Osteocyte (in vitro differentiated cells): ENCODE data around the gene SERBP1. TPM values are rescaled to one million over a fixed set of nuclear protein-coding genes. Genes with fewer than 3 reads are reported as not detected.
"Not testable (repeated sequence)": the region's sequence is repeated elsewhere in the genome, so short reads cannot be mapped to it uniquely, and the experiment has no call there.

Experiments used
- DNase-seq: peaks from one replicate; pipeline ENCODE4 v3.0.0; 2021; ENCODE audit warnings: mixed read lengths; ENCODE audit not compliant: unreplicated experiment; ENCODE audit errors: extremely low spot score
- H3K27ac Mint-ChIP-seq: one replicate; pipeline ENCODE4 v1.8.0; 2021; ENCODE audit warnings: mild to moderate bottlenecking, mixed read lengths; ENCODE audit not compliant: unreplicated experiment
- H3K27me3 Mint-ChIP-seq: one replicate; pipeline ENCODE4 v1.8.0; 2021; ENCODE audit warnings: mixed read lengths; ENCODE audit not compliant: unreplicated experiment
- H3K36me3 Mint-ChIP-seq: one replicate; pipeline ENCODE4 v1.8.0; 2021; ENCODE audit warnings: mixed read lengths; ENCODE audit not compliant: unreplicated experiment
- H3K4me1 Mint-ChIP-seq: one replicate; pipeline ENCODE4 v1.8.0; 2021; ENCODE audit warnings: mixed read lengths; ENCODE audit not compliant: unreplicated experiment
- H3K4me3 Mint-ChIP-seq: one replicate; pipeline ENCODE4 v1.8.0; 2021; ENCODE audit warnings: mild to moderate bottlenecking, moderate library complexity, mixed read lengths; ENCODE audit not compliant: unreplicated experiment
- H3K9me3 Mint-ChIP-seq: one replicate; pipeline ENCODE4 v1.8.0; 2021; ENCODE audit warnings: mixed read lengths; ENCODE audit not compliant: unreplicated experiment
- total RNA-seq: library from RNA; stranded (reverse); gene quantifications from 2 replicates; pipeline ENCODE4 v1.2.1, GENCODE V29; 2021
- TF ChIP-seq, protein P1 (sequence below): fragments of 200-600 bp; sonication (generic); IDR thresholded peaks from 2 replicates; pipeline ENCODE4 v1.5.0; 2021; ENCODE audit warnings: antibody characterized with exemption, mild to moderate bottlenecking, moderate library complexity

SERBP1 gene
- total RNA-seq, 1 donor from 2014 or later, result 182 TPM

DNA sequence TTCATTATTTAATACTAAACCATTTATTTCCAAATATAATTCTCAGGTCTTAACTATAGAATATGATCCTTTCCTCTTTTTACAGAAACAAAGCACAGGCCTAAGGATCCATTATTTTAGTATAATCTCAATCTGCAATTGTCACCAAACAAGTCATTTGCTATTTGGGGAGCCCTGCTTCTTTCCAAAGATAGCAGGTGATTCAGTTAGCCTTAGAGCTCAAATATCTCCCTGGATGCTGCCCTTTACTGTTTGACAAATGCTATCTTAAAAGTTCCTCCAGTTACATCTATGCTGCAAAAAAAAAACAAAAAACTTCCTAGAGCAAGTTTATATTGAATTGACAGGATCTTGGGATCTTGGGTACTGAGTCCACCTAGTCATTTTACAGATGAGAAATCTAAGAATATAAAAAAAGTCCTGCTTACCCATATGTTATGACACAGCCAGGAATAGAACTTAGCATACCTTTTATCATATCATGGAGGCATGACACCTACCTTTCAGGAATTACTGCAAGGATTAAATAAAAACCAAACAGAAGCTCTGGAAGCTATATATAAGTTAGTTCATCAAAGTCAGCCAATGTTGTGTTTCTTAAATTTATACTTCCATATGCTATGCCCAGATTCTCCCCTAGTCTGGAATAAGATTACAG lies 9.2 kb downstream of the SERBP1 start:
- Mint-ChIP-seq H3K4me1 (peaks cover 8% of the 10 kb centered on the region), H3K27me3 (no peaks in the 10 kb centered on the region), H3K9me3 (no peaks in the 10 kb centered on the region), H3K36me3 (peaks cover 75% of the 10 kb centered on the region), H3K27ac (no peak overlapping the region), H3K4me3 (no peak overlapping the region)
- TF ChIP-seq, protein P1, sequence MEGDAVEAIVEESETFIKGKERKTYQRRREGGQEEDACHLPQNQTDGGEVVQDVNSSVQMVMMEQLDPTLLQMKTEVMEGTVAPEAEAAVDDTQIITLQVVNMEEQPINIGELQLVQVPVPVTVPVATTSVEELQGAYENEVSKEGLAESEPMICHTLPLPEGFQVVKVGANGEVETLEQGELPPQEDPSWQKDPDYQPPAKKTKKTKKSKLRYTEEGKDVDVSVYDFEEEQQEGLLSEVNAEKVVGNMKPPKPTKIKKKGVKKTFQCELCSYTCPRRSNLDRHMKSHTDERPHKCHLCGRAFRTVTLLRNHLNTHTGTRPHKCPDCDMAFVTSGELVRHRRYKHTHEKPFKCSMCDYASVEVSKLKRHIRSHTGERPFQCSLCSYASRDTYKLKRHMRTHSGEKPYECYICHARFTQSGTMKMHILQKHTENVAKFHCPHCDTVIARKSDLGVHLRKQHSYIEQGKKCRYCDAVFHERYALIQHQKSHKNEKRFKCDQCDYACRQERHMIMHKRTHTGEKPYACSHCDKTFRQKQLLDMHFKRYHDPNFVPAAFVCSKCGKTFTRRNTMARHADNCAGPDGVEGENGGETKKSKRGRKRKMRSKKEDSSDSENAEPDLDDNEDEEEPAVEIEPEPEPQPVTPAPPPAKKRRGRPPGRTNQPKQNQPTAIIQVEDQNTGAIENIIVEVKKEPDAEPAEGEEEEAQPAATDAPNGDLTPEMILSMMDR, result no peak
- no peak for DNase-seq

DNA sequence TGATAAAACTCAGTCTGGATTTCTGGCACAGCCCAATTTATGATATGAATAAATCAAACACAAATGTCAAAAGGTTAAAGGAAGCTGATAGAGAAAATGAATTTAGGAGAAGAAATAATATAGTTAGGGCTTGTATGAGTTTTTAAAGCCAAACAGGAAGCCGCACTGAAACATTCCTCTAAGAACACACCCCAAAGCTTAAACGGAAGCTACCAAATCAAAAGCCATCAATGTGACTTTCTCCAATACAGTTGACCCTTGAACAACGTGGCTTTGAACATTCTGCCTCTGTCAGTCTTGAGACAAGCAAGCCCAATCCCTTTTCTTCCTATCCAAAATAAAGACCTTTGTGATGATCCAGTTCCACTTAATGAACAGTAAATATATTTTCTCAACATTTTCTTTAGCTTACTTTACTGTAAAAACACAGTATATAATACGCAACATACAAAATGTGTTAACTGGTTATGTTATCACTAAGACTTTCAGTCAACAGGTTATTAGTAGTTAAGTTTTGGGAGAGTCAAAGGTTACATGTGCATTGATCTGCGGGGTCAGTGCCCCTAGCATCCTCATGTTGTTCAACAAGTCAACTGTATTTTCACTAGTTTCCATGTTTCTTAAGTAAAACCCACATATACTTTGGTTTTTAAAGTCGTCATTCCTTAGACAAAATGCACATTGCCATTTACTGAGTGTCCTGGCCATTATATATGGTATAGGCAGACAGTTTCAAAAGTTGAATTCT lies 11.2 kb downstream of the SERBP1 start:
- DNase-seq, result no peak
- Mint-ChIP-seq H3K9me3 (no peaks in the 10 kb centered on the region), H3K27me3 (no peaks in the 10 kb centered on the region), H3K27ac (no peak overlapping the region), H3K4me3 (no peak overlapping the region), H3K4me1 (no peaks in the 10 kb centered on the region), H3K36me3 (peaks cover 73% of the 10 kb centered on the region)
- TF ChIP-seq, protein P1, result no peak

DNA sequence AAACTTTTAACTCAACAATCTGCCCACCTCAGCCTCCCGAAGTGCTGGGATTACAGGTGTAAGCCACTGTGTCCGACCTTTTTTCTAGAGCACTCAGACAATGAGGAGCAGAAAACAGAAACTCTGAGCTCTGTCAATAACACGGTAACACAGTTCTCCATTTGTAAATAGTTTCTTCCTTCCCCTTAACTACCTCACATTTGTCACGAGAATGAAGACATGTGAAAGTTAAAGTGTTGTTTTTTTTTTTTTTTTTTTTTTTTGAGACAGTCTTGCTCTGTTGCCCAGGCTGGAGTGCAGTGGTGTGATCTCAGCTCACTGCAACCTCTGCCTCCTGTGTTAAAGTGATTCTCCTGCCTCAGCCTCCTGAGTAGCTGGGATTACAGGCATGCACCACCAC lies 12.5 kb downstream of the SERBP1 start:
- H3K4me3 Mint-ChIP-seq, H3K4me1 Mint-ChIP-seq, H3K27me3 Mint-ChIP-seq, H3K9me3 Mint-ChIP-seq, DNase-seq, H3K27ac Mint-ChIP-seq: not testable (repeated sequence)
- H3K36me3 Mint-ChIP-seq, result peaks cover 64% of the 10 kb centered on the region

DNA sequence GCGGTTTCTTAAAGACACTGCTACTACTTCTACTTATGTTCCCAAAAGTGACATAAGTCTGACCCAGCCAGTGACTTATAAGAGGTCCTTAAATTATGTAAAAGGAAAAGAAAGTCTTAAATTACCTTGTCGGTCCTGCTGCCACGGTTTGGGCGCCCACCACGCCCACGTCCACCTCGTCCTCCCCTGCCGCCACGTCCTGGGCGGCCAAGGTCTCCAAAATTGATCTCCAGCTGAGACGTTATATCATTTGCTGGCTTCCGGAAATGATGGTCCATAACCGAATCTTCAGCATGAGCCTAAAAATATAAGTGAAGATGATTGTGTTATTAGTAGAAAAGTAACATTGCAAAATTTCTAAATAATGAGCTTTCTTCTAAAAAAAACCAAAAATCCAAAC lies 15.2 kb downstream of the SERBP1 start:
- no peaks in the 10 kb centered on the region for H3K27me3 Mint-ChIP-seq
- H3K27ac Mint-ChIP-seq, result no peak overlapping the region
- TF ChIP-seq, protein P1, result no peak
- H3K9me3 Mint-ChIP-seq, result no peaks in the 10 kb centered on the region
- peaks cover 62% of the 10 kb centered on the region for H3K36me3 Mint-ChIP-seq
- H3K4me3 Mint-ChIP-seq, result no peak overlapping the region
- no peaks in the 10 kb centered on the region for H3K4me1 Mint-ChIP-seq
- DNase-seq, result no peak

DNA sequence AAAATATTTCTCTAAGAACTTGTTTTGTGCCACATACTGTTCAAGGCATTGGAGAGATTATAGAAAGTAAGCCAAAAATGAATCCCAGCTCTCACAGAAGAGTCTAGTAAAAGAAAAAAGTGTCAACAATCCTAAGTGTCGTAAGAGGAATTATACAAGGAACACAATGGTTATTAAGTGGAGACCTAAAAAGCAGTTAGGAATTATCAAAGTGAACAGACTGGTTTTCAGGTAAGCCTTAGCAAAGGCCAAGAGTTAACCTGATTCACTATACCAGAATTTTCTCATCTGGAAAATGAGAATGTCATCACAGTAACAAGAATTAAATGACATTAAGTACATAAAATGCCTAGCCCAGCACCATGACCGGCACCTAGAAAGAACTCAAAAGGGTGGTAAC lies 15.6 kb downstream of the SERBP1 start:
- no peak overlapping the region for H3K27ac Mint-ChIP-seq
- TF ChIP-seq, protein P1, result no peak
- no peaks in the 10 kb centered on the region for H3K9me3 Mint-ChIP-seq
- H3K4me1 Mint-ChIP-seq, result no peaks in the 10 kb centered on the region
- H3K27me3 Mint-ChIP-seq, result no peaks in the 10 kb centered on the region
- H3K4me3 Mint-ChIP-seq, result no peak overlapping the region
- DNase-seq, result no peak
- H3K36me3 Mint-ChIP-seq, result peaks cover 58% of the 10 kb centered on the region

DNA sequence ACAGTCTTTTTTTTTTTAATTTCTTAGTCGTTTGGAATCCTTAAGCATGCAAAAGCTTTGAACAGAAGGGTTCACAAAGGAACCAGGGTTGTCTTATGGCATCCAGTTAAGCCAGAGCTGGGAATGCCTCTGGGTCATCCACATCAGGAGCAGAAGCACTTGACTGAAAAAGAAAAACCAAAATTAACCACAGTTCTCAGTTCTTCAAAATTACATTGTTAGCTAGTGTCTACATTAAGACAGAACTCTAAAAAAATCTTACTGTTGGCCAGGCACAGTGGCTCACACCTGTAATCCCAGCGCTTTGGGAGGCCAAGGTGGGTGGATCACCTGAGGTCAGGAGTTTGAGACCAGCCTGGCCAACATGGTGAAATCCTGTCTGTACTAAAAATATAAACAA lies 17.1 kb downstream of the SERBP1 start:
- H3K36me3 Mint-ChIP-seq, result peaks cover 54% of the 10 kb centered on the region
- DNase-seq, H3K4me1 Mint-ChIP-seq, H3K9me3 Mint-ChIP-seq, H3K4me3 Mint-ChIP-seq, H3K27ac Mint-ChIP-seq, H3K27me3 Mint-ChIP-seq: not testable (repeated sequence)
